Middle frontal gyrus (tissue), 1 donor: Measurements from ENCODE around the gene C14orf180.
A peak's percentile ranks its signal among the peaks of the same experiment; 100 is the strongest.

ENCODE experiments used
- DNase-seq: peaks from one replicate; pipeline ENCODE4 v3.0.0-alpha.2; 2015; ENCODE audit warnings: low spot score; ENCODE audit errors: extremely low spot score

Gene C14orf180

GRCh38 chr14:104549536-104550339 is 29.8 kb upstream of the C14orf180 start:
- no peak for DNase-seq

GRCh38 chr14:104550340-104550860 is 29.2 kb upstream of the C14orf180 start:
- no peak for DNase-seq

GRCh38 chr14:104550861-104551728 is 28.5 kb upstream of the C14orf180 start:
- peak; percentile 8 for DNase-seq

- no peak for DNase-seq
These were observed 27.5 kb upstream of the C14orf180 start for GRCh38 chr14:104551851-104552737.

GRCh38 chr14:104552738-104553125 is 26.8 kb upstream of the C14orf180 start:
- no peak for DNase-seq

GRCh38 chr14:104553166-104554087 is 26.1 kb upstream of the C14orf180 start:
- DNase-seq = no peak

- no peak for DNase-seq
These were observed 25.4 kb upstream of the C14orf180 start for GRCh38 chr14:104554088-104554607.

- no peak for DNase-seq
These were observed 24.7 kb upstream of the C14orf180 start for GRCh38 chr14:104554608-104555429.

- no peak for DNase-seq
These were observed 23.9 kb upstream of the C14orf180 start for GRCh38 chr14:104555430-104556255.

- DNase-seq = no peak
These were observed 23.1 kb upstream of the C14orf180 start for GRCh38 chr14:104556256-104557021.

GRCh38 chr14:104557086-104557485 is 22.5 kb upstream of the C14orf180 start:
- DNase-seq = no peak

GRCh38 chr14:104557766-104558165 is 21.8 kb upstream of the C14orf180 start:
- no peak for DNase-seq

GRCh38 chr14:104558231-104559027 is 21.1 kb upstream of the C14orf180 start:
- DNase-seq = no peak

GRCh38 chr14:104559028-104559803 is 20.3 kb upstream of the C14orf180 start:
- no peak for DNase-seq

- DNase-seq = no peak
These were observed 19.6 kb upstream of the C14orf180 start for GRCh38 chr14:104559804-104560585.
